Skeletal muscle satellite cell (primary cell): ENCODE measurements around the gene LMNA.
A peak's percentile ranks its signal among the peaks of the same experiment; 100 is the strongest.

Experiments
- H3K27me3 ChIP-seq: 2 replicates; pipeline ENCODE4 v1.7.0; 2013; ENCODE audit warnings: low read length; ENCODE audit not compliant: control insufficient read depth, insufficient read depth
- H3K36me3 ChIP-seq: 2 replicates; pipeline ENCODE4 v1.7.0; 2013; ENCODE audit warnings: mild to moderate bottlenecking, control low read depth, low read length; ENCODE audit not compliant: insufficient read depth
- H3K4me1 ChIP-seq: 2 replicates; pipeline ENCODE4 v1.7.0; 2013; ENCODE audit warnings: low read length; ENCODE audit not compliant: control insufficient read depth, insufficient read depth
- H3K4me2 ChIP-seq: 2 replicates; pipeline ENCODE4 v1.7.0; 2013; ENCODE audit warnings: mild to moderate bottlenecking, low read length
- H3K4me3 ChIP-seq: 2 replicates; pipeline ENCODE4 v1.7.0; 2013; ENCODE audit warnings: low read length
- H3K9ac ChIP-seq: 2 replicates; pipeline ENCODE4 v1.7.0; 2013; ENCODE audit warnings: mild to moderate bottlenecking, low read depth, low read length, moderate library complexity
- H3K9me3 ChIP-seq: replicated peaks from 2 replicates; pipeline ENCODE4 v1.7.0; 2013; ENCODE audit warnings: mild to moderate bottlenecking, control low read depth, low read length

The LMNA gene

GRCh38 chr1:156151093-156151688 lies 36.7 kb downstream of the LMNA start:
- Histone ChIP-seq H3K4me3 (no peak overlapping the region), H3K9ac (no peak overlapping the region), H3K27me3 (peaks cover 6% of the 10 kb centered on the region), H3K4me2 (peak overlapping the region; percentile 66), H3K4me1 (peaks cover 29% of the 10 kb centered on the region), H3K9me3 (no peaks in the 10 kb centered on the region), H3K36me3 (no peaks in the 10 kb centered on the region)

- no peak overlapping the region for H3K9ac ChIP-seq
- peaks cover 6% of the 10 kb centered on the region for H3K27me3 ChIP-seq
- H3K4me1 ChIP-seq: peaks cover 20% of the 10 kb centered on the region
- no peaks in the 10 kb centered on the region for H3K9me3 ChIP-seq
- no peak overlapping the region for H3K4me3 ChIP-seq
- no peak overlapping the region for H3K4me2 ChIP-seq
- no peaks in the 10 kb centered on the region for H3K36me3 ChIP-seq
Observed at GRCh38 chr1:156152628-156153027, 38.1 kb downstream of the LMNA start.

GRCh38 chr1:156153362-156153761 lies 38.9 kb downstream of the LMNA start, which contains the start of gene SEMA4A:
Gene SEMA4A, plus strand, starts transcription at chr1:156153585. Its CDS starts 994 bp downstream, at chr1:156154579.
- Histone ChIP-seq H3K9me3 (no peaks in the 10 kb centered on the region), H3K27me3 (peaks cover 6% of the 10 kb centered on the region), H3K36me3 (no peaks in the 10 kb centered on the region), H3K4me1 (peaks cover 20% of the 10 kb centered on the region), H3K9ac (no peak within 1 kb of the TSS), H3K4me2 (no peak within 1 kb of the TSS), H3K4me3 (no peak within 1 kb of the TSS)

GRCh38 chr1:156154317-156154749 lies 39.8 kb downstream of the LMNA start:
- no peak overlapping the region for H3K4me3 ChIP-seq
- H3K9ac ChIP-seq: no peak overlapping the region
- peaks cover 6% of the 10 kb centered on the region for H3K27me3 ChIP-seq
- no peaks in the 10 kb centered on the region for H3K9me3 ChIP-seq
- no peaks in the 10 kb centered on the region for H3K36me3 ChIP-seq
- H3K4me1 ChIP-seq: peaks cover 20% of the 10 kb centered on the region
- H3K4me2 ChIP-seq: no peak overlapping the region

GRCh38 chr1:156155756-156156510 lies 41.4 kb downstream of the LMNA start:
- peaks cover 22% of the 10 kb centered on the region for H3K4me1 ChIP-seq
- H3K36me3 ChIP-seq: no peaks in the 10 kb centered on the region
- H3K27me3 ChIP-seq: peaks cover 6% of the 10 kb centered on the region
- no peaks in the 10 kb centered on the region for H3K9me3 ChIP-seq
- H3K4me2 ChIP-seq: no peak overlapping the region
- no peak overlapping the region for H3K9ac ChIP-seq
- no peak overlapping the region for H3K4me3 ChIP-seq

- no peaks in the 10 kb centered on the region for H3K9me3 ChIP-seq
- peaks cover 6% of the 10 kb centered on the region for H3K27me3 ChIP-seq
- no peak overlapping the region for H3K4me3 ChIP-seq
- no peaks in the 10 kb centered on the region for H3K36me3 ChIP-seq
- H3K4me2 ChIP-seq: no peak overlapping the region
- no peak overlapping the region for H3K9ac ChIP-seq
- H3K4me1 ChIP-seq: peaks cover 17% of the 10 kb centered on the region
Observed at GRCh38 chr1:156157506-156157905, 43.0 kb downstream of the LMNA start.

- Histone ChIP-seq H3K4me1 (peaks cover 14% of the 10 kb centered on the region), H3K36me3 (no peaks in the 10 kb centered on the region), H3K9me3 (no peaks in the 10 kb centered on the region), H3K4me3 (no peak overlapping the region), H3K9ac (no peak overlapping the region), H3K27me3 (peaks cover 6% of the 10 kb centered on the region), H3K4me2 (no peak overlapping the region)
Observed at GRCh38 chr1:156157966-156158365, 43.5 kb downstream of the LMNA start.

- Histone ChIP-seq H3K4me1 (peaks cover 14% of the 10 kb centered on the region), H3K9me3 (no peaks in the 10 kb centered on the region), H3K9ac (no peak overlapping the region), H3K4me2 (peak overlapping the region; percentile 75), H3K36me3 (no peaks in the 10 kb centered on the region), H3K4me3 (peak overlapping the region; percentile 47), H3K27me3 (peaks cover 2% of the 10 kb centered on the region)
Observed at GRCh38 chr1:156160000-156160742, 45.7 kb downstream of the LMNA start.

GRCh38 chr1:156160743-156161171 lies 46.2 kb downstream of the LMNA start:
- Histone ChIP-seq H3K9ac (peak overlapping the region; percentile 6), H3K36me3 (no peaks in the 10 kb centered on the region), H3K4me3 (peak overlapping the region; percentile 47), H3K4me1 (peaks cover 14% of the 10 kb centered on the region), H3K9me3 (no peaks in the 10 kb centered on the region), H3K4me2 (peak overlapping the region; percentile 75), H3K27me3 (no peaks in the 10 kb centered on the region)

- Histone ChIP-seq H3K27me3 (no peaks in the 10 kb centered on the region), H3K4me2 (no peak overlapping the region), H3K36me3 (no peaks in the 10 kb centered on the region)
Observed at GRCh38 chr1:156162430-156163037, 48.0 kb downstream of the LMNA start.

GRCh38 chr1:156163712-156164111 lies 49.2 kb downstream of the LMNA start:
- Histone ChIP-seq H3K36me3 (no peaks in the 10 kb centered on the region), H3K27me3 (no peaks in the 10 kb centered on the region), H3K4me3 (no peak overlapping the region), H3K9ac (no peak overlapping the region), H3K4me2 (no peak overlapping the region), H3K4me1 (peaks cover 14% of the 10 kb centered on the region), H3K9me3 (no peaks in the 10 kb centered on the region)

More at GRCh38 chr1:156162430-156163037, 48.0 kb downstream of the LMNA start:
- Histone ChIP-seq H3K9me3 (no peaks in the 10 kb centered on the region), H3K9ac (no peak overlapping the region), H3K4me1 (peaks cover 14% of the 10 kb centered on the region), H3K4me3 (no peak overlapping the region)
